Ovary (tissue), 3 donors: Measurements from ENCODE around the gene PEPD.

Source experiments
- CTCF ChIP-seq, 3 donors: fragments of 450-650 bp in 2 of 3; fragments of 200-600 bp in 1 of 3; IDR thresholded peaks; one replicate each; pipeline versions ENCODE4 v1.5.1 to v1.8.0; 2016 to 2022; ENCODE audit warnings: antibody characterized with exemption in 3 of 3, mild to moderate bottlenecking in 1 of 3
- EP300 ChIP-seq: sonication (generic); formaldehyde crosslinking; IDR thresholded peaks from one replicate; pipeline ENCODE4 v1.6.1; 2017; ENCODE audit warnings: antibody characterized with exemption
- POLR2A ChIP-seq: fragments of 450-650 bp; IDR thresholded peaks from one replicate; pipeline ENCODE4 v1.6.1; 2017; ENCODE audit warnings: antibody characterized with exemption, mild to moderate bottlenecking, moderate library complexity
- donor health status: DM: no; HTN: no; CAD: no.

- TF ChIP-seq CTCF (IDR thresholded peaks at IDR 0.05), result no peak
- TF ChIP-seq EP300, result no peak
- TF ChIP-seq POLR2A, result no peak
These were observed 61.2 kb downstream of the PEPD start for GRCh38 chr19:33460221-33460908.
